ENCODE measurements around the gene RECQL. TPM values are rescaled to one million over a fixed set of nuclear protein-coding genes. Genes with fewer than 3 reads are reported as not detected.

The RECQL gene
- total RNA-seq, 4 donors from 2014 or later = 7.3 to 25.8 (median 21.4) TPM

GRCh38 chr12:21456291-21456780 is 45.1 kb downstream of the RECQL start:
- no peak for DNase-seq (ENCODE audit: low spot score in 2 of 2)
- intact Hi-C loops (cut with DNase I; ENCODE audit: low total_unique reads) = no loop called here
- TF ChIP-seq POLR2A (IDR thresholded peaks at IDR 0.05) = no peak
- TF ChIP-seq, protein P1, sequence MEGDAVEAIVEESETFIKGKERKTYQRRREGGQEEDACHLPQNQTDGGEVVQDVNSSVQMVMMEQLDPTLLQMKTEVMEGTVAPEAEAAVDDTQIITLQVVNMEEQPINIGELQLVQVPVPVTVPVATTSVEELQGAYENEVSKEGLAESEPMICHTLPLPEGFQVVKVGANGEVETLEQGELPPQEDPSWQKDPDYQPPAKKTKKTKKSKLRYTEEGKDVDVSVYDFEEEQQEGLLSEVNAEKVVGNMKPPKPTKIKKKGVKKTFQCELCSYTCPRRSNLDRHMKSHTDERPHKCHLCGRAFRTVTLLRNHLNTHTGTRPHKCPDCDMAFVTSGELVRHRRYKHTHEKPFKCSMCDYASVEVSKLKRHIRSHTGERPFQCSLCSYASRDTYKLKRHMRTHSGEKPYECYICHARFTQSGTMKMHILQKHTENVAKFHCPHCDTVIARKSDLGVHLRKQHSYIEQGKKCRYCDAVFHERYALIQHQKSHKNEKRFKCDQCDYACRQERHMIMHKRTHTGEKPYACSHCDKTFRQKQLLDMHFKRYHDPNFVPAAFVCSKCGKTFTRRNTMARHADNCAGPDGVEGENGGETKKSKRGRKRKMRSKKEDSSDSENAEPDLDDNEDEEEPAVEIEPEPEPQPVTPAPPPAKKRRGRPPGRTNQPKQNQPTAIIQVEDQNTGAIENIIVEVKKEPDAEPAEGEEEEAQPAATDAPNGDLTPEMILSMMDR (IDR thresholded peaks at IDR 0.05) = no peak
- no peak overlapping the region for H3K4me3 ChIP-seq (ENCODE audit: low read depth, poor library complexity, severe bottlenecking)
- 50 to 60% methylated on average over 7 of the region's 7 CpGs for WGBS, 2 donors

DNA sequence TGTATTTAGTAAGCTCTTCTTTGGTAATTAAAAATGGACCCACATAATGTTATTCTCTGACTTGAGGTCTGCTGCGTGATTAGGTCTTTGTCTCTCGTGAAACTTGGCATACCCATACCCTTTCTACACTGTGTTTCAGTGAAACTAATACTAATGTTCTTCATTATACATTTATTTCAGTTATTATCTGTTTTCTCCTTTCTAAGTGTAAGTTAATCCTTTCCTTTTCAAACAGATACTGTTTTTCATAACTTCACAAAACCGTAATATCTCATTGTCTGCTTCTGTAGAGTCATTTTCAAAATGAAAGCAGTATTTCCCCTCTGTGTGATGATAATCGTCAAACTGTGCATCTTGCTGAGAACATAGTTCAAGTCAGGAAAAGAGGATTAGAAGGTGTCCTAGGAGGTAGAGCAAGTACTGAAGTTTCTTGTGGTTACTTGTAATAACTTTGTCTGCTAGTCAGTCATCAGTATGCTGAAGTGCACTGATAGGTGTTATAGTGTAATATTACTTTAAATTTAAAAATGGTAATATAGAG is 48.1 kb downstream of the RECQL start:
- DNase-seq (ENCODE audit: low spot score in 2 of 2) = no peak
- no peak overlapping the region for H3K4me3 ChIP-seq (ENCODE audit: low read depth, poor library complexity, severe bottlenecking)
- intact Hi-C loops (cut with DNase I; ENCODE audit: low total_unique reads) = loop anchor here (5.0 kb wide), 1 partner anchor 1536 kb away; no protein-coding TSS in a partner anchor
- TF ChIP-seq, protein P1 (IDR thresholded peaks at IDR 0.05) = no peak
- TF ChIP-seq POLR2A (IDR thresholded peaks at IDR 0.05) = no peak
- WGBS, 2 donors = 92 to 93% methylated on average over 4 of the region's 4 CpGs

- intact Hi-C loops (cut with DNase I; ENCODE audit: low total_unique reads) = loop anchor here (5.0 kb wide), 1 partner anchor 1534 kb away; no protein-coding TSS in a partner anchor
- no peak for DNase-seq (ENCODE audit: low spot score in 2 of 2)
- no peak for TF ChIP-seq POLR2A (IDR thresholded peaks at IDR 0.05)
- TF ChIP-seq, protein P1 (IDR thresholded peaks at IDR 0.05) = no peak
- no peak overlapping the region for H3K4me3 ChIP-seq (ENCODE audit: low read depth, poor library complexity, severe bottlenecking)
- WGBS, 2 donors = 49 to 50% methylated on average over 1 of the region's 1 CpG
These were observed 49.9 kb downstream of the RECQL start for GRCh38 chr12:21451529-21451928.

DNA sequence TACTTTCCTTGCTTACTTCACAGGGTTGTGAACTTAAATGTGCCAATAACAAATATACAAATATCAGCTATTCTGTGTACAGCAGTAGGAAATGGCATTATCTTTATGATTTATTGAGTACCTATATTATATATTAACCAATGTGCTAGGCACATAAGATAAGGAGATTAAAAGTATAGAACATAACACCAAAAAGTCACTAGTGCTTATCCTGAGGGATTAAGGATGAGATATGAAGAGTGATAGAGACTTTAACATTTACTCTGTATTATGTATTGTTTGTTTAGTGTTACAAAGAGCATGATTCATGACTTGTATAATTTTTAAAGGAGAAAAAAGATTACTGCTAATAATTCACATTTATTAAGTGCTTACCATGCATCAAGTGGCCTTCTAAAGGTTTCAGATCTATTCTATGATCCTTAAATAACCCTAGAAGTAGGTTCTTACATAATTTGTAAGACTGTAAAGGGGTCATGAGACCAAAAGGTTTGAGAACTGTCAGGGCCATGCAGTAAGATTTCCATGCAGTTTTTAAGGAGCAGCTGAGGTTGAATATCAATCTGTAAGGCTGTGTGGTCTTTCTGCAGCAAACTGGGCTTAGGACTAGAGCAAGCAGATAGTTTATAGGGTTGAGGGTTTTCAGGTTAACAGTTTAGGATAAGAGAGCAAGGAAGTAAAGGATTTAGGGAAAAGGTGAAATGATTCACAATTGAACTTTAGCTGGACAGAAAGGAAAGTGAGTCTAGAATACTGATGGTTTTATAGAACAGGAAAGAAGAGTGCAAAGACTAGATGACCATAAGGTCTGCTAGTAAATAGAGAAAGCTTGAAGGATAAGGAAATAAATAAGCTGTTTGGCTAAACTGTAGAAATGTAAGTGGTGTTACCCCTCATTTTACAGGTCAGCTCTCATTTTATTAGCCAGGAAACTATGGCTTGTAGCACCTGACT is 57.0 kb downstream of the RECQL start:
- no peak overlapping the region for H3K4me3 ChIP-seq (ENCODE audit: low read depth, poor library complexity, severe bottlenecking)
- TF ChIP-seq, protein P1 (IDR thresholded peaks at IDR 0.05) = no peak
- TF ChIP-seq POLR2A (IDR thresholded peaks at IDR 0.05) = no peak
- no peak for DNase-seq (ENCODE audit: low spot score in 2 of 2)
- intact Hi-C loops (cut with DNase I; ENCODE audit: low total_unique reads) = no loop called here

GRCh38 chr12:21439347-21439746 is 62.1 kb downstream of the RECQL start:
- 93 to 97% methylated on average over 3 of the region's 3 CpGs for WGBS, 2 donors
- H3K4me3 ChIP-seq (ENCODE audit: low read depth, poor library complexity, severe bottlenecking) = no peak overlapping the region
- TF ChIP-seq POLR2A (IDR thresholded peaks at IDR 0.05) = no peak
- TF ChIP-seq, protein P1 (IDR thresholded peaks at IDR 0.05) = no peak
- intact Hi-C loops (cut with DNase I; ENCODE audit: low total_unique reads) = no loop called here
- DNase-seq (ENCODE audit: low spot score in 2 of 2) = no peak

All from lower leg skin (tissue), 4 donors.